Activated CD8-positive, alpha-beta T cell treated with anti-CD3 and anti-CD28 coated beads for 36 hours (primary cell): Measurements from ENCODE around the gene LYL1. TPM values are rescaled to one million over a fixed set of nuclear protein-coding genes. Genes with fewer than 3 reads are reported as not detected.

Experiments used
- ATAC-seq: fragments of 200-7000 bp; cut with Tn5 transposase; one replicate; pipeline ENCODE4 v1.10.0; 2021; ENCODE audit warnings: mild to moderate bottlenecking, moderate library complexity
- CTCF ChIA-PET: fragments of 350-600 bp; sonication (Branson Sonifier 250); formaldehyde crosslinking; loops from one replicate; lab custom pipeline; 2021; ENCODE audit warnings: antibody characterized with exemption; lab: Charles Lee
- POLR2A ChIA-PET: fragments of 350-600 bp; sonication (Branson Sonifier 250); formaldehyde crosslinking; loops from one replicate; lab custom pipeline; 2021; ENCODE audit warnings: antibody characterized with exemption; lab: Charles Lee
- DNase-seq: peaks from one replicate; pipeline ENCODE4 v3.0.0-alpha.2; 2020
- H3K27ac Mint-ChIP-seq: one replicate; pipeline ENCODE4 v1.8.0; 2021; ENCODE audit warnings: mild to moderate bottlenecking, mixed read lengths
- H3K27me3 Mint-ChIP-seq: one replicate; pipeline ENCODE4 v1.8.0; 2021; ENCODE audit warnings: mixed read lengths
- H3K36me3 Mint-ChIP-seq: one replicate; pipeline ENCODE4 v1.8.0; 2021; ENCODE audit warnings: low read depth, mixed read lengths
- H3K4me1 Mint-ChIP-seq: one replicate; pipeline ENCODE4 v1.8.0; 2021; ENCODE audit warnings: low read depth, mixed read lengths
- H3K4me3 Mint-ChIP-seq: one replicate; pipeline ENCODE4 v1.8.0; 2021; ENCODE audit warnings: mild to moderate bottlenecking, moderate library complexity, mixed read lengths
- H3K9me3 Mint-ChIP-seq: one replicate; pipeline ENCODE4 v1.8.0; 2021; ENCODE audit warnings: mixed read lengths
- intact Hi-C: fragments of 100-400 bp; cut with micrococcal nuclease; formaldehyde crosslinking; loops from one replicate; pipeline ENCODE4 v1.10.0; 2022
- total RNA-seq, 2 experiments: library from RNA; stranded (reverse); gene quantifications; one replicate each; pipeline ENCODE4 v1.2.3, GENCODE V29; 2021
- TF ChIP-seq, protein P1 (sequence below): fragments of 200-600 bp; IDR thresholded peaks from one replicate; pipeline ENCODE4 v1.8.0; 2022; ENCODE audit warnings: antibody characterized with exemption, mild to moderate bottlenecking

Gene LYL1
- total RNA-seq, 2 experiments from 2014 or later = 3.9 to 4.8 TPM

GRCh38 chr19:13055213-13056051 is 47.2 kb downstream of the LYL1 start:
- Mint-ChIP-seq H3K36me3 (no peaks in the 10 kb centered on the region), H3K27ac (no peak overlapping the region), H3K9me3 (no peaks in the 10 kb centered on the region), H3K4me1 (peaks cover 11% of the 10 kb centered on the region), H3K4me3 (no peak overlapping the region), H3K27me3 (peaks cover 4% of the 10 kb centered on the region)
- intact Hi-C loops = no loop called here
- CTCF ChIA-PET = interaction anchor here (0.8 to 10.1 kb wide), 6 partner anchors 21 to 90 kb away, joined by 3 to 160 read pairs (median 12); no protein-coding TSS in a partner anchor
- ATAC-seq = no peak
- POLR2A ChIA-PET = interaction anchor here (0.8 kb wide), 2 partner anchors 12 to 90 kb away, joined by 3 to 5 read pairs; no protein-coding TSS in a partner anchor
- no peak for DNase-seq
- TF ChIP-seq, protein P1, sequence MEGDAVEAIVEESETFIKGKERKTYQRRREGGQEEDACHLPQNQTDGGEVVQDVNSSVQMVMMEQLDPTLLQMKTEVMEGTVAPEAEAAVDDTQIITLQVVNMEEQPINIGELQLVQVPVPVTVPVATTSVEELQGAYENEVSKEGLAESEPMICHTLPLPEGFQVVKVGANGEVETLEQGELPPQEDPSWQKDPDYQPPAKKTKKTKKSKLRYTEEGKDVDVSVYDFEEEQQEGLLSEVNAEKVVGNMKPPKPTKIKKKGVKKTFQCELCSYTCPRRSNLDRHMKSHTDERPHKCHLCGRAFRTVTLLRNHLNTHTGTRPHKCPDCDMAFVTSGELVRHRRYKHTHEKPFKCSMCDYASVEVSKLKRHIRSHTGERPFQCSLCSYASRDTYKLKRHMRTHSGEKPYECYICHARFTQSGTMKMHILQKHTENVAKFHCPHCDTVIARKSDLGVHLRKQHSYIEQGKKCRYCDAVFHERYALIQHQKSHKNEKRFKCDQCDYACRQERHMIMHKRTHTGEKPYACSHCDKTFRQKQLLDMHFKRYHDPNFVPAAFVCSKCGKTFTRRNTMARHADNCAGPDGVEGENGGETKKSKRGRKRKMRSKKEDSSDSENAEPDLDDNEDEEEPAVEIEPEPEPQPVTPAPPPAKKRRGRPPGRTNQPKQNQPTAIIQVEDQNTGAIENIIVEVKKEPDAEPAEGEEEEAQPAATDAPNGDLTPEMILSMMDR = no peak

GRCh38 chr19:13054626-13055212 is 47.9 kb downstream of the LYL1 start:
- Mint-ChIP-seq H3K4me3 (no peak overlapping the region), H3K9me3 (no peaks in the 10 kb centered on the region), H3K4me1 (peaks cover 11% of the 10 kb centered on the region), H3K27ac (no peak overlapping the region), H3K36me3 (no peaks in the 10 kb centered on the region), H3K27me3 (peaks cover 4% of the 10 kb centered on the region)
- TF ChIP-seq, protein P1 = no peak
- POLR2A ChIA-PET = interaction anchor here (0.8 kb wide), 2 partner anchors 11 to 89 kb away, joined by 3 to 5 read pairs; no protein-coding TSS in a partner anchor
- ATAC-seq (no peak), DNase-seq (no peak)
- intact Hi-C loops = no loop called here
- CTCF ChIA-PET = interaction anchor here (1.6 to 10.1 kb wide), 4 partner anchors 21 to 89 kb away, joined by 8 to 160 read pairs (median 66); no protein-coding TSS in a partner anchor

- TF ChIP-seq, protein P1 = no peak
- Mint-ChIP-seq H3K9me3 (no peaks in the 10 kb centered on the region), H3K4me3 (no peak overlapping the region), H3K27ac (no peak overlapping the region), H3K27me3 (peaks cover 4% of the 10 kb centered on the region), H3K36me3 (no peaks in the 10 kb centered on the region), H3K4me1 (peaks cover 11% of the 10 kb centered on the region)
- intact Hi-C loops = no loop called here
- ATAC-seq (no peak), DNase-seq (no peak)
- ChIA-PET CTCF (interaction anchor here (1.6 to 10.1 kb wide), 4 partner anchors 20 to 89 kb away, joined by 8 to 160 read pairs (median 66); no protein-coding TSS in a partner anchor), POLR2A (no interaction called here)
These were observed 48.7 kb downstream of the LYL1 start for GRCh38 chr19:13053761-13054625.

- Mint-ChIP-seq H3K27ac (no peak overlapping the region), H3K4me1 (peaks cover 11% of the 10 kb centered on the region), H3K36me3 (no peaks in the 10 kb centered on the region), H3K9me3 (no peaks in the 10 kb centered on the region), H3K27me3 (peaks cover 4% of the 10 kb centered on the region), H3K4me3 (no peak overlapping the region)
- intact Hi-C loops = no loop called here
- TF ChIP-seq, protein P1 = no peak
- CTCF ChIA-PET = interaction anchor here (0.8 to 10.1 kb wide), 5 partner anchors 8 to 88 kb away, joined by 3 to 160 read pairs (median 16); no protein-coding TSS in a partner anchor
- ATAC-seq (no peak), DNase-seq (no peak)
- POLR2A ChIA-PET = no interaction called here
These were observed 49.4 kb downstream of the LYL1 start for GRCh38 chr19:13053238-13053637.
